OCI-LY7 (cell line): ENCODE data around the gene GPR146. TPM values are rescaled to one million over a fixed set of nuclear protein-coding genes. Genes with fewer than 3 reads are reported as not detected.

Experiments used
- BruUV-seq: library from RNA; stranded (reverse); fragments of 400-500 nt; replicated peaks from 2 replicates; lab custom pipeline; 2021; lab: Mats Ljungman, UMichigan
- CTCF ChIA-PET: fragments of 300-600 bp; sonication (Branson Sonifier 250); formaldehyde crosslinking; loops from one replicate; lab custom pipeline; 2022; ENCODE audit warnings: antibody characterized with exemption; ENCODE audit not compliant: unreplicated experiment; lab: Charles Lee
- POLR2A ChIA-PET: fragments of 300-600 bp; sonication (Branson Sonifier 250); formaldehyde crosslinking; loops from one replicate; lab custom pipeline; 2022; ENCODE audit warnings: antibody characterized with exemption; lab: Charles Lee
- DNase-seq: peaks from one replicate; pipeline ENCODE4 v3.0.0-alpha.2; 2015; ENCODE audit warnings: low spot score
- H2AFZ ChIP-seq: fragments of 200-600 bp; sonication (generic), shearing (Covaris generic); 2 replicates; pipeline ENCODE4 v1.6.1; 2014; ENCODE audit warnings: mild to moderate bottlenecking, antibody characterized with exemption, low read length, moderate library complexity
- H3K27ac ChIP-seq: fragments of 200-600 bp; sonication (generic); 2 replicates; pipeline ENCODE4 v1.5.1; 2014; ENCODE audit warnings: mixed run types, low read depth, mild to moderate bottlenecking, moderate library complexity, low read length, inconsistent platforms; ENCODE audit not compliant: poor library complexity, severe bottlenecking
- H3K36me3 ChIP-seq: fragments of 200-600 bp; sonication (generic); 2 replicates; pipeline ENCODE4 v1.6.1; 2014; ENCODE audit warnings: mild to moderate bottlenecking, antibody characterized with exemption, low read length, moderate library complexity, mixed read lengths; ENCODE audit not compliant: insufficient read depth
- H3K4me1 ChIP-seq: fragments of 200-600 bp; sonication (generic); 2 replicates; pipeline ENCODE4 v1.5.1; 2014; ENCODE audit warnings: mild to moderate bottlenecking, low read length; ENCODE audit not compliant: insufficient read depth, poor library complexity, severe bottlenecking
- H3K4me2 ChIP-seq: fragments of 200-600 bp; sonication (generic); 2 replicates; pipeline ENCODE4 v1.6.1; 2014; ENCODE audit warnings: mild to moderate bottlenecking, low read length
- H3K4me3 ChIP-seq: fragments of 200-600 bp; sonication (generic); 2 replicates; pipeline ENCODE4 v1.5.1; 2014; ENCODE audit warnings: mild to moderate bottlenecking, low read depth, low read length; ENCODE audit not compliant: poor library complexity, severe bottlenecking
- H3K79me2 ChIP-seq: fragments of 200-600 bp; sonication (generic); 2 replicates; pipeline ENCODE4 v1.6.1; 2016; ENCODE audit warnings: low read depth, mild to moderate bottlenecking, low read length, moderate library complexity, mixed read lengths; ENCODE audit not compliant: insufficient read depth
- H3K9me2 ChIP-seq: fragments of 200-600 bp; sonication (generic); 2 replicates; pipeline ENCODE4 v1.6.1; 2016; ENCODE audit warnings: mild to moderate bottlenecking, low read length, mixed read lengths; ENCODE audit not compliant: insufficient read depth
- H3K9me3 ChIP-seq: fragments of 200-600 bp; sonication (generic); 2 replicates; pipeline ENCODE4 v1.6.1; 2014; ENCODE audit warnings: mild to moderate bottlenecking, mixed run types, low read length, mixed read lengths
- H4K20me1 ChIP-seq: fragments of 200-600 bp; sonication (generic); 2 replicates; pipeline ENCODE4 v1.6.1; 2014; ENCODE audit warnings: mild to moderate bottlenecking, antibody characterized with exemption, low read length, moderate library complexity, mixed read lengths; ENCODE audit not compliant: insufficient read depth
- CTCF ChIP-seq: fragments of 200-600 bp; sonication (generic); conservative IDR thresholded peaks from 2 replicates; pipeline ENCODE4 v1.5.1; 2014; ENCODE audit warnings: mild to moderate bottlenecking, antibody characterized with exemption, low read length, moderate library complexity, mixed read lengths
- EZH2phosphoT487 ChIP-seq: fragments of 200-600 bp; sonication (generic); IDR thresholded peaks from 2 replicates; pipeline ENCODE4 v1.6.1; 2018; ENCODE audit warnings: low read depth, borderline replicate concordance, mild to moderate bottlenecking, mixed run types, antibody characterized with exemption, low read length, moderate library complexity, mixed read lengths
- intact Hi-C: fragments of 100-400 bp; cut with micrococcal nuclease; formaldehyde crosslinking; loops from one replicate; pipeline ENCODE4 v1.10.0; 2022; ENCODE audit not compliant: unreplicated experiment
- total RNA-seq, 2 experiments: library from RNA; depleted of rRNA in 1 of 2; stranded (reverse); fragments of >200 nt in 1 of 2; shearing (Covaris generic) in 1 of 2; gene quantifications; 2 replicates each; pipeline ENCODE4 v1.2.3, GENCODE V29; 2014 to 2022

Gene GPR146
- total RNA-seq, 2 experiments from 2014 or later, result 0.95 to 3.3 TPM

- no peaks in the 10 kb centered on the region for H3K36me3 ChIP-seq
- peak overlapping the region; percentile 89 for H3K27ac ChIP-seq
- peak overlapping the region; percentile 64 for H3K4me2 ChIP-seq
- H3K4me1 ChIP-seq, result peaks cover 71% of the 10 kb centered on the region
- peak; percentile 91 for DNase-seq
- no TSS peak for BruUV-seq
- POLR2A ChIA-PET, result interaction anchor here (0.6 to 1.6 kb wide), 4 partner anchors 19 to 80 kb away, joined by 3 to 5 read pairs (median 3); no protein-coding TSS in a partner anchor
- no peak for TF ChIP-seq EZH2phosphoT487
- TF ChIP-seq CTCF, result no peak
- no peaks in the 10 kb centered on the region for H3K9me3 ChIP-seq
- H2AFZ ChIP-seq, result no peak overlapping the region
- H3K79me2 ChIP-seq, result no peaks in the 10 kb centered on the region
- CTCF ChIA-PET, result interaction anchor here (1.6 kb wide), 1 partner anchor 29 kb away, joined by 4 read pairs; no protein-coding TSS in a partner anchor
- no peaks in the 10 kb centered on the region for H3K9me2 ChIP-seq
- H4K20me1 ChIP-seq, result no peaks in the 10 kb centered on the region
- intact Hi-C loops, result loop anchor here (1.0 kb wide), 1 partner anchor 33 kb away; no protein-coding TSS in a partner anchor
- peak overlapping the region; percentile 48 for H3K4me3 ChIP-seq
Observed at GRCh38 chr7:1059200-1060091, 15.1 kb downstream of the GPR146 start.

GRCh38 chr7:1060315-1061072 is 16.1 kb downstream of the GPR146 start:
- TF ChIP-seq CTCF (no peak), EZH2phosphoT487 (no peak)
- H3K36me3 ChIP-seq, result no peaks in the 10 kb centered on the region
- H3K4me3 ChIP-seq, result peak overlapping the region; percentile 48
- no peak overlapping the region for H2AFZ ChIP-seq
- POLR2A ChIA-PET, result interaction anchor here (0.6 to 2.1 kb wide), 4 partner anchors 18 to 35 kb away, joined by 3 to 10 read pairs (median 4); no protein-coding TSS in a partner anchor
- intact Hi-C loops, result no loop called here
- no peaks in the 10 kb centered on the region for H3K9me3 ChIP-seq
- H3K4me2 ChIP-seq, result peak overlapping the region; percentile 64
- DNase-seq, result peak; percentile 21
- BruUV-seq, result no TSS peak
- peaks cover 77% of the 10 kb centered on the region for H3K4me1 ChIP-seq
- H3K9me2 ChIP-seq, result no peaks in the 10 kb centered on the region
- H3K79me2 ChIP-seq, result no peaks in the 10 kb centered on the region
- CTCF ChIA-PET, result interaction anchor here (1.6 kb wide), 1 partner anchor 30 kb away, joined by 4 read pairs; no protein-coding TSS in a partner anchor
- no peaks in the 10 kb centered on the region for H4K20me1 ChIP-seq
- peak overlapping the region; percentile 44 for H3K27ac ChIP-seq
